K562 (cell line): ENCODE results near the gene TSSK2. TPM values are rescaled to one million over a fixed set of nuclear protein-coding genes. Genes with fewer than 3 reads are reported as not detected.

ENCODE experiments used
- ATAC-seq: fragments of 200-7000 bp; cut with Tn5 transposase; 3 replicates; pipeline ENCODE4 v1.9.1; 2020; ENCODE audit warnings: moderate library complexity
- BruUV-seq: library from RNA; stranded (reverse); fragments of 400-500 nt; replicated peaks from 2 replicates; lab custom pipeline; 2021; lab: Mats Ljungman, UMichigan
- CTCF ChIA-PET: fragments of 300-600 bp; formaldehyde crosslinking; extraction: SDS; loops from one replicate; lab custom pipeline; 2021; ENCODE audit warnings: low intra/inter-chr PET ratio; lab: Yijun Ruan, JAX
- POLR2A ChIA-PET: fragments of 300-600, 350-650 bp; sonication (Branson Sonifier 250); formaldehyde crosslinking; extraction: SDS; loops from one replicate; lab custom pipeline; 2021; ENCODE audit warnings: antibody characterized with exemption, inconsistent platforms; lab: Yijun Ruan, JAX
- DNase-seq, 4 experiments: peaks; one replicate each; pipeline versions ENCODE4 v3.0.0 to v3.0.0-alpha.2; 2011 to 2018; ENCODE audit warnings: low spot score in 3 of 4, mixed read lengths in 3 of 4; ENCODE audit errors: extremely low read depth in 1 of 4
- FAIRE-seq: peaks from 2 replicates; lab custom pipeline; 2011; peaks lifted over from hg19 to GRCh38; lab: Jason Lieb, UNC
- H2AFZ ChIP-seq: 2 replicates; pipeline ENCODE4 v1.6.0; 2011; ENCODE audit warnings: low read depth, low read length, control low read depth, inconsistent platforms
- H3K27ac ChIP-seq: fragments of 200-600 bp; 3 replicates; pipeline ENCODE4 v1.8.0; 2011; ENCODE audit warnings: low read depth, mild to moderate bottlenecking, control low read depth, inconsistent platforms, low read length, moderate library complexity, mixed read lengths; ENCODE audit errors: extremely low read depth
- H3K27me3 ChIP-seq, 2 experiments: fragments of 300-600 bp in 1 of 2; 2 replicates in 1 of 2; 3 replicates in 1 of 2; pipeline versions ENCODE4 v1.6.0 to v1.8.0; 2011; ENCODE audit warnings: inconsistent platforms in 2 of 2, low read length in 2 of 2, mild to moderate bottlenecking in 1 of 2, mixed read lengths in 1 of 2, moderate library complexity in 1 of 2; ENCODE audit not compliant: control insufficient read depth in 2 of 2, insufficient read depth in 2 of 2
- H3K36me3 ChIP-seq: fragments of 300-600 bp; 3 replicates; pipeline ENCODE4 v1.8.0; 2011; ENCODE audit warnings: mild to moderate bottlenecking, low read length, inconsistent platforms; ENCODE audit not compliant: control insufficient read depth, insufficient read depth
- H3K4me1 ChIP-seq, 2 experiments: fragments of 200-600 bp in 1 of 2; replicated peaks in 1 of 2; 2 replicates in 1 of 2; 3 replicates in 1 of 2; pipeline versions ENCODE4 v1.5.1 to v1.8.0; 2011; ENCODE audit warnings: inconsistent platforms in 2 of 2, low read length in 2 of 2, mild to moderate bottlenecking in 1 of 2, mixed read lengths in 1 of 2, moderate library complexity in 1 of 2; ENCODE audit not compliant: control insufficient read depth in 2 of 2, insufficient read depth in 2 of 2
- H3K4me2 ChIP-seq: 2 replicates; pipeline ENCODE4 v1.6.1; 2011; ENCODE audit warnings: low read length, control low read depth, inconsistent platforms, mixed read lengths; ENCODE audit not compliant: insufficient read depth
- H3K4me3 ChIP-seq: fragments of 200-600 bp; sonication (generic), shearing (Covaris generic); 2 replicates; pipeline ENCODE4 v1.5.1; 2016; ENCODE audit warnings: control low read depth, inconsistent platforms
- H3K79me2 ChIP-seq: fragments of 200-600 bp; 3 replicates; pipeline ENCODE4 v1.8.0; 2011; ENCODE audit warnings: low read length, inconsistent platforms; ENCODE audit not compliant: control insufficient read depth, insufficient read depth
- H3K9ac ChIP-seq, 2 experiments: 2 replicates each; pipeline versions ENCODE4 v1.6.0 to v1.6.1; 2011; ENCODE audit warnings: low read depth in 2 of 2, low read length in 2 of 2, control low read depth in 1 of 2, inconsistent platforms in 1 of 2, mild to moderate bottlenecking in 1 of 2, mixed read lengths in 1 of 2; ENCODE audit not compliant: insufficient read depth in 1 of 2
- H3K9me1 ChIP-seq: one replicate; pipeline ENCODE4 v1.6.0; 2011; ENCODE audit warnings: inconsistent platforms, mild to moderate bottlenecking, low read length, moderate library complexity; ENCODE audit not compliant: control insufficient read depth, insufficient read depth
- H3K9me3 ChIP-seq: replicated peaks from 2 replicates; pipeline ENCODE4 v1.5.1; 2011; ENCODE audit warnings: low read depth, low read length, inconsistent platforms; ENCODE audit not compliant: control insufficient read depth, insufficient read depth
- H4K20me1 ChIP-seq: replicated peaks from 2 replicates; pipeline ENCODE4 v1.6.1; 2011; ENCODE audit warnings: low read length, inconsistent platforms, mixed read lengths; ENCODE audit not compliant: control insufficient read depth, insufficient read depth
- ATF7 ChIP-seq: fragments of 450-650 bp; IDR thresholded peaks from 2 replicates; pipeline ENCODE4 v1.7.1; 2014; ENCODE audit warnings: mild to moderate bottlenecking, moderate library complexity
- CHD1 ChIP-seq: fragments of 200-600 bp; sonication (generic); IDR thresholded peaks from one replicate; pipeline ENCODE4 v1.6.1; 2012; ENCODE audit warnings: mild to moderate bottlenecking, moderate library complexity, low read length, inconsistent platforms
- NR4A1 ChIP-seq, 2 experiments: fragments of 250-450 bp in 1 of 2; fragments of 450-650 bp in 1 of 2; sonication (Bioruptor Pico) in 1 of 2; IDR thresholded peaks; 2 replicates each; pipeline versions ENCODE4 v1.4.0 to v1.6.1; 2016 to 2020; ENCODE audit warnings: mild to moderate bottlenecking in 2 of 2, missing compliant biosample characterization in 1 of 2, missing genetic modification characterization in 1 of 2, moderate library complexity in 1 of 2
- RBM15 ChIP-seq: fragments of 200-400 bp; formaldehyde crosslinking; IDR thresholded peaks from 2 replicates; pipeline ENCODE4 v1.6.1; 2018; ENCODE audit warnings: mild to moderate bottlenecking, low read length, moderate library complexity; ENCODE audit not compliant: insufficient read depth
- TARDBP ChIP-seq: fragments of 450-650 bp; IDR thresholded peaks from 2 replicates; pipeline ENCODE4 v1.6.1; 2016
- TCF3 ChIP-seq: sonication (generic); formaldehyde crosslinking; IDR thresholded peaks from 2 replicates; pipeline ENCODE4 v1.4.0; 2020; ENCODE audit warnings: mild to moderate bottlenecking, missing genetic modification reagents
- XRCC4 ChIP-seq: IDR thresholded peaks from one replicate; pipeline ENCODE4 v1.6.1; 2011; ENCODE audit not compliant: insufficient read depth, insufficient read length; ENCODE audit errors: extremely low read depth
- ZNF263 ChIP-seq: sonication (generic); formaldehyde crosslinking; IDR thresholded peaks from 2 replicates; pipeline ENCODE4 v1.8.0; 2022; ENCODE audit warnings: mild to moderate bottlenecking, missing genetic modification reagents, borderline replicate concordance
- WGBS: fragments of 100-300 bp; shearing (Covaris generic); methylation state at CpG from one replicate; pipeline ENCODE4 v1.1.6; 2016; ENCODE audit warnings: low coverage, mixed read lengths; ENCODE audit not compliant: insufficient coverage; ENCODE audit errors: missing lambda C conversion rate; 5-methylcytosine and 5-hydroxymethylcytosine counted together
- in situ Hi-C: fragments of 300-500 bp; cut with MboI; formaldehyde crosslinking; loops from 4 replicates; pipeline ENCODE4 v1.15.0; 2018; ENCODE audit warnings: inconsistent platforms, mixed read lengths
- intact Hi-C: fragments of 100-400 bp; cut with micrococcal nuclease; formaldehyde crosslinking; loops from 2 replicates; pipeline ENCODE4 v1.14.2; 2022
- polyA plus RNA-seq, 8 experiments: library from polyadenylated mRNA; depleted of rRNA in 4 of 8; stranded (reverse) in 5 of 8; unstranded in 3 of 8; fragments of >200 nt; fragmentation: Nextera tagmentation in 2 of 8; fragmentation: Illumina TruSeq in 1 of 8; extraction: Ambion mirVana in 2 of 8; extraction: Trizol in 1 of 8; gene quantifications; 2 replicates each; pipeline versions ENCODE4 v1.2.1 to v1.2.3, GENCODE V29; 2011 to 2014; ENCODE audit warnings: inconsistent platforms in 1 of 8, missing spikeins in 1 of 8
- total RNA-seq, 7 experiments: library from RNA; depleted of rRNA in 6 of 7; stranded (reverse); fragments of >200 nt in 6 of 7; fragmentation: Illumina TruSeq in 2 of 7; extraction: Trizol in 2 of 7; gene quantifications; 2 replicates each; pipeline versions ENCODE4 v1.2.1 to v1.2.3, GENCODE V29; 2011 to 2021; ENCODE audit warnings: low replicate concordance in 1 of 7
- TF ChIP-seq, protein P1 (sequence below), 2 experiments: IDR thresholded peaks in 1 of 2; conservative IDR thresholded peaks in 1 of 2; 2 replicates each; pipeline ENCODE4 v1.6.1; 2016; ENCODE audit warnings: low read depth in 2 of 2, mild to moderate bottlenecking in 1 of 2, missing compliant biosample characterization in 1 of 2, missing genetic modification characterization in 1 of 2, moderate library complexity in 1 of 2
- TF ChIP-seq, protein P2 (sequence below): fragments of 450-650 bp; formaldehyde crosslinking; IDR thresholded peaks from 2 replicates; pipeline ENCODE4 v1.4.0; 2020; ENCODE audit warnings: mild to moderate bottlenecking, moderate library complexity
- TF ChIP-seq, protein P3 (sequence below): fragments of 250-450 bp; sonication (Bioruptor Pico); IDR thresholded peaks from 2 replicates; pipeline ENCODE4 v1.9.0; 2021; ENCODE audit warnings: mild to moderate bottlenecking
- TF ChIP-seq, protein P4 (sequence below): fragments of 250-450 bp; sonication (Bioruptor Pico); IDR thresholded peaks from 2 replicates; pipeline ENCODE4 v1.5.0; 2021; ENCODE audit warnings: mild to moderate bottlenecking, borderline replicate concordance

Gene TSSK2
- total and polyA plus RNA-seq, 9 of the 15 experiments (the other 6 are each of a cell fraction or from before 2014, with no cell fraction given) = 0.04 TPM; not detected in 8

DNA sequence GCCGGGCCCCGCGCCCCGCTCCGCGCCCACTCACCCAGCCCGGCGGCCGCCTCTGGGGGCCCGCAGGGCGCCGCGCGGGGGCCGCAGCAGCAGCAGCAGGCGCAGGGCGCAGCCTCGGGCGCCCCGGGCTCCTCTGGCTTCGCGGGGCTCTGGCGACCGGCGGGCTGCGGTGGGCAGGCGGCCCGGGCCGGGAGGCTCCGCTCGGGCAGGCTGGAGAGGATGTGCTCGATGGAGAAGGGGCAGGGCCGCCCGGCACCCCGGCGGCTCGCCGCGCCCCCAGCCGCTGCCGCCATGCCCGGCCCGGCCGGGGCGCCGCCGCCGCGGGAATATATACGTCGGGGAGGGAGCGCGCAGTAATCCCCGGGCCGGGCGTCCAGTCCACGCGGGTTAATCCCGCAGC, 18.9 kb downstream of the TSSK2 start, which contains the start of gene GSC2:
GSC2 (minus strand) TSS at position 302 of the 400 bp plus-strand sequence; CDS start at position 293, 9 bp downstream.
- WGBS = 56% methylated on average over 59 of the region's 59 CpGs
- CTCF ChIA-PET = no interaction called here
- no peak for DNase-seq
- H3K9me3 ChIP-seq = no peaks in the 10 kb centered on the region
- H3K79me2 ChIP-seq = no peaks in the 10 kb centered on the region
- in situ Hi-C loops (no loop called here), intact Hi-C loops (no loop called here)
- H3K4me1 ChIP-seq = peaks cover 0 to 22% of the 10 kb centered on the region in 2 experiments; a peak in 3 of 5 replicates
- H3K36me3 ChIP-seq = no peaks in the 10 kb centered on the region
- peaks cover 42 to 66% of the 10 kb centered on the region in 2 experiments for H3K27me3 ChIP-seq
- no TSS peak for BruUV-seq
- H3K27ac ChIP-seq = no peak within 1 kb of the TSS
- H4K20me1 ChIP-seq = 0 out of 2 replicates have a peak, but pooled peaks cover 3% of the 10 kb centered on the region
- H3K4me3 ChIP-seq = no peak within 1 kb of the TSS
- POLR2A ChIA-PET = no interaction called here
- H3K9ac ChIP-seq = no peak within 1 kb of the TSS
- no peak within 1 kb of the TSS for H2AFZ ChIP-seq
- no peaks in the 10 kb centered on the region for H3K9me1 ChIP-seq
- TF ChIP-seq, protein P1, sequence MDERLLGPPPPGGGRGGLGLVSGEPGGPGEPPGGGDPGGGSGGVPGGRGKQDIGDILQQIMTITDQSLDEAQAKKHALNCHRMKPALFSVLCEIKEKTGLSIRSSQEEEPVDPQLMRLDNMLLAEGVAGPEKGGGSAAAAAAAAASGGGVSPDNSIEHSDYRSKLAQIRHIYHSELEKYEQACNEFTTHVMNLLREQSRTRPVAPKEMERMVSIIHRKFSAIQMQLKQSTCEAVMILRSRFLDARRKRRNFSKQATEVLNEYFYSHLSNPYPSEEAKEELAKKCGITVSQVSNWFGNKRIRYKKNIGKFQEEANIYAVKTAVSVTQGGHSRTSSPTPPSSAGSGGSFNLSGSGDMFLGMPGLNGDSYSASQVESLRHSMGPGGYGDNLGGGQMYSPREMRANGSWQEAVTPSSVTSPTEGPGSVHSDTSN (CRISPR knock-in tag; IDR thresholded peaks at IDR 0.05; ENCODE audit: low read depth) = no peak
- TF ChIP-seq, protein P1 (tag; conservative IDR thresholded peaks at IDR 0.05; ENCODE audit: low read depth) = no peak
- TF ChIP-seq, protein P2, sequence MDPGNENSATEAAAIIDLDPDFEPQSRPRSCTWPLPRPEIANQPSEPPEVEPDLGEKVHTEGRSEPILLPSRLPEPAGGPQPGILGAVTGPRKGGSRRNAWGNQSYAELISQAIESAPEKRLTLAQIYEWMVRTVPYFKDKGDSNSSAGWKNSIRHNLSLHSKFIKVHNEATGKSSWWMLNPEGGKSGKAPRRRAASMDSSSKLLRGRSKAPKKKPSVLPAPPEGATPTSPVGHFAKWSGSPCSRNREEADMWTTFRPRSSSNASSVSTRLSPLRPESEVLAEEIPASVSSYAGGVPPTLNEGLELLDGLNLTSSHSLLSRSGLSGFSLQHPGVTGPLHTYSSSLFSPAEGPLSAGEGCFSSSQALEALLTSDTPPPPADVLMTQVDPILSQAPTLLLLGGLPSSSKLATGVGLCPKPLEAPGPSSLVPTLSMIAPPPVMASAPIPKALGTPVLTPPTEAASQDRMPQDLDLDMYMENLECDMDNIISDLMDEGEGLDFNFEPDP = no peak
- TF ChIP-seq CHD1 (no peak), ZNF263 (CRISPR knock-in tag) (no peak), ATF7 (no peak), XRCC4 (no peak), RBM15 (no peak), TCF3 (CRISPR knock-in tag) (no peak), TARDBP (no peak), NR4A1 (CRISPR knock-in tag; IDR thresholded peaks at IDR 0.05) (no peak), NR4A1 (tag; IDR thresholded peaks at IDR 0.05) (no peak)
- TF ChIP-seq, protein P3, sequence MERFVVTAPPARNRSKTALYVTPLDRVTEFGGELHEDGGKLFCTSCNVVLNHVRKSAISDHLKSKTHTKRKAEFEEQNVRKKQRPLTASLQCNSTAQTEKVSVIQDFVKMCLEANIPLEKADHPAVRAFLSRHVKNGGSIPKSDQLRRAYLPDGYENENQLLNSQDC = no peak
- TF ChIP-seq, protein P4, sequence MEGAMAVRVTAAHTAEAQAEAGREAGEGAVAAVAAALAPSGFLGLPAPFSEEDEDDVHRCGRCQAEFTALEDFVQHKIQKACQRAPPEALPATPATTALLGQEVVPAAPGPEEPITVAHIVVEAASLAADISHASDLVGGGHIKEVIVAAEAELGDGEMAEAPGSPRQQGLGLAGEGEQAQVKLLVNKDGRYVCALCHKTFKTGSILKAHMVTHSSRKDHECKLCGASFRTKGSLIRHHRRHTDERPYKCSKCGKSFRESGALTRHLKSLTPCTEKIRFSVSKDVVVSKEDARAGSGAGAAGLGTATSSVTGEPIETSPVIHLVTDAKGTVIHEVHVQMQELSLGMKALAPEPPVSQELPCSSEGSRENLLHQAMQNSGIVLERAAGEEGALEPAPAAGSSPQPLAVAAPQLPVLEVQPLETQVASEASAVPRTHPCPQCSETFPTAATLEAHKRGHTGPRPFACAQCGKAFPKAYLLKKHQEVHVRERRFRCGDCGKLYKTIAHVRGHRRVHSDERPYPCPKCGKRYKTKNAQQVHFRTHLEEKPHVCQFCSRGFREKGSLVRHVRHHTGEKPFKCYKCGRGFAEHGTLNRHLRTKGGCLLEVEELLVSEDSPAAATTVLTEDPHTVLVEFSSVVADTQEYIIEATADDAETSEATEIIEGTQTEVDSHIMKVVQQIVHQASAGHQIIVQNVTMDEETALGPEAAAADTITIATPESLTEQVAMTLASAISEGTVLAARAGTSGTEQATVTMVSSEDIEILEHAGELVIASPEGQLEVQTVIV (CRISPR knock-in tag) = no peak
- FAIRE-seq = no peak
- no peak within 1 kb of the TSS for H3K4me2 ChIP-seq
- no peak for ATAC-seq
